GM12878 (cell line): ENCODE data around the gene GRIK1. TPM values are rescaled to one million over a fixed set of nuclear protein-coding genes. Genes with fewer than 3 reads are reported as not detected.

Experiments used
- ATAC-seq: fragments of 200-7000 bp; cut with Tn5 transposase; 3 replicates; pipeline ENCODE4 v1.9.1; 2020; ENCODE audit warnings: mild to moderate bottlenecking, moderate library complexity
- BruUV-seq: library from RNA; stranded (reverse); fragments of 400-500 nt; replicated peaks from 2 replicates; lab custom pipeline; 2021; lab: Mats Ljungman, UMichigan
- CTCF ChIA-PET: fragments of 300-600 bp; sonication (Branson Sonifier 250); formaldehyde crosslinking; extraction: SDS; loops from one replicate; lab custom pipeline; 2021; ENCODE audit warnings: inconsistent platforms; lab: Yijun Ruan, JAX
- POLR2A ChIA-PET: fragments of 350-600 bp; formaldehyde crosslinking; extraction: SDS; loops from one replicate; lab custom pipeline; 2021; ENCODE audit warnings: inconsistent platforms; lab: Charles Lee
- RAD21 ChIA-PET: fragments of 300-600 bp; sonication (Branson Sonifier 250); formaldehyde crosslinking; loops from one replicate; lab custom pipeline; 2023; ENCODE audit warnings: antibody characterized with exemption; ENCODE audit not compliant: unreplicated experiment; lab: Charles Lee
- SMC1A ChIA-PET: fragments of 300-600 bp; sonication (Branson Sonifier 250); formaldehyde crosslinking; loops from one replicate; lab custom pipeline; 2023; ENCODE audit not compliant: unreplicated experiment, uncharacterized antibody; lab: Charles Lee
- DNase-seq: peaks from one replicate; pipeline ENCODE4 v3.0.0-alpha.2; 2011; ENCODE audit warnings: low read depth, low spot score
- FAIRE-seq: peaks from 3 replicates; lab custom pipeline; 2011; peaks lifted over from hg19 to GRCh38; lab: Jason Lieb, UNC
- H2AFZ ChIP-seq: 2 replicates; pipeline ENCODE4 v1.6.0; 2011; ENCODE audit warnings: low read depth, low read length, control low read depth; ENCODE audit not compliant: control insufficient read depth
- H3K27ac ChIP-seq: 2 replicates; pipeline ENCODE4 v1.5.1; 2011; ENCODE audit warnings: control low read depth; ENCODE audit not compliant: control insufficient read depth, insufficient read depth
- H3K27me3 ChIP-seq, 2 experiments: replicated peaks in 1 of 2; 2 replicates each; pipeline versions ENCODE4 v1.6.0 to v1.6.1; 2011; ENCODE audit warnings: low read length in 1 of 2; ENCODE audit not compliant: control insufficient read depth in 2 of 2, insufficient read depth in 2 of 2
- H3K36me3 ChIP-seq, 2 experiments: 2 replicates each; pipeline ENCODE4 v1.5.1; 2011; ENCODE audit warnings: low read length in 1 of 2; ENCODE audit not compliant: control insufficient read depth in 2 of 2, insufficient read depth in 2 of 2
- H3K4me1 ChIP-seq: 2 replicates; pipeline ENCODE4 v1.6.1; 2011; ENCODE audit warnings: mild to moderate bottlenecking, low read length, moderate library complexity, mixed read lengths; ENCODE audit not compliant: control insufficient read depth, insufficient read depth
- H3K4me2 ChIP-seq: 2 replicates; pipeline ENCODE4 v1.6.0; 2011; ENCODE audit warnings: control low read depth; ENCODE audit not compliant: control insufficient read depth, insufficient read depth
- H3K4me3 ChIP-seq: fragments of 200-600 bp; sonication (generic); 2 replicates; pipeline ENCODE4 v1.5.1; 2016
- H3K79me2 ChIP-seq: 2 replicates; pipeline ENCODE4 v1.6.0; 2011; ENCODE audit warnings: low read length; ENCODE audit not compliant: control insufficient read depth, insufficient read depth
- H3K9ac ChIP-seq: 2 replicates; pipeline ENCODE4 v1.8.0; 2011; ENCODE audit warnings: low read length, control low read depth, mixed read lengths; ENCODE audit not compliant: control insufficient read depth, insufficient read depth
- H3K9me3 ChIP-seq: replicated peaks from 3 replicates; pipeline ENCODE4 v1.5.1; 2011; ENCODE audit warnings: mild to moderate bottlenecking, low read length; ENCODE audit not compliant: control insufficient read depth, insufficient read depth
- H4K20me1 ChIP-seq: 2 replicates; pipeline ENCODE4 v1.6.0; 2011; ENCODE audit not compliant: control insufficient read depth, insufficient read depth
- BCL3 ChIP-seq: IDR thresholded peaks from 2 replicates; pipeline ENCODE4 v1.6.1; 2011; ENCODE audit warnings: borderline replicate concordance, low read depth, mild to moderate bottlenecking, moderate library complexity, low read length; ENCODE audit not compliant: insufficient read depth, poor library complexity, severe bottlenecking
- CEBPB ChIP-seq, 2 experiments: fragments of 150-350 bp in 1 of 2; IDR thresholded peaks; 2 replicates each; pipeline ENCODE4 v1.6.1; 2012 to 2014; ENCODE audit warnings: low read depth in 2 of 2, low read length in 2 of 2, borderline replicate concordance in 1 of 2, inconsistent platforms in 1 of 2
- E2F4 ChIP-seq: IDR thresholded peaks from 2 replicates; pipeline ENCODE4 v1.6.1; 2012; ENCODE audit warnings: low read depth, low read length, improper control_type of control experiment
- EGR1 ChIP-seq, 2 experiments: IDR thresholded peaks; 1 replicate in 1 of 2; 2 replicates in 1 of 2; pipeline ENCODE4 v1.6.1; 2011 to 2012; ENCODE audit warnings: low read depth in 2 of 2, low read length in 2 of 2, borderline replicate concordance in 1 of 2, mild to moderate bottlenecking in 1 of 2, moderate library complexity in 1 of 2
- MYB ChIP-seq: fragments of 150-350 bp; IDR thresholded peaks from 2 replicates; pipeline ENCODE4 v1.6.1; 2014; ENCODE audit warnings: mild to moderate bottlenecking, low read depth, low read length, borderline replicate concordance
- SUZ12 ChIP-seq: fragments of 200-600 bp; sonication (generic); IDR thresholded peaks from one replicate; pipeline ENCODE4 v1.6.1; 2018; ENCODE audit warnings: antibody characterized with exemption, mild to moderate bottlenecking; ENCODE audit not compliant: unreplicated experiment
- TCF7 ChIP-seq: IDR thresholded peaks from 2 replicates; pipeline ENCODE4 v1.6.1; 2014; ENCODE audit warnings: antibody characterized with exemption, borderline replicate concordance
- in situ Hi-C: fragments of 300-500 bp; cut with MboI; formaldehyde crosslinking; loops from 9 replicates; pipeline ENCODE4 v1.14.3; 2018; ENCODE audit warnings: mixed read lengths
- intact Hi-C: fragments of 100-400 bp; cut with micrococcal nuclease; formaldehyde crosslinking; loops from one replicate; pipeline ENCODE4 v1.14.2; 2022; ENCODE audit not compliant: unreplicated experiment
- polyA plus RNA-seq, 11 experiments: library from polyadenylated mRNA; depleted of rRNA in 4 of 11; unstranded in 6 of 11; stranded (reverse) in 5 of 11; fragments of >200 nt; fragmentation: Nextera tagmentation in 4 of 11; fragmentation: Illumina TruSeq in 1 of 11; extraction: Ambion mirVana in 4 of 11; extraction: Trizol in 1 of 11; gene quantifications; 1 replicate in 1 of 11; 2 replicates in 10 of 11; pipeline versions ENCODE4 v1.2.1 to v1.2.3, GENCODE V29; 2011 to 2016; ENCODE audit warnings: inconsistent platforms in 2 of 11, missing spikeins in 2 of 11, low read depth in 1 of 11
- total RNA-seq, 4 experiments: library from RNA; depleted of rRNA in 3 of 4; stranded (reverse); fragments of >200 nt in 3 of 4; fragmentation: Illumina TruSeq in 1 of 4; extraction: Trizol in 1 of 4; gene quantifications; 2 replicates each; pipeline versions ENCODE4 v1.2.1 to v1.2.3, GENCODE V29; 2013 to 2021

The GRIK1 gene
- total and polyA plus RNA-seq, 10 of the 15 experiments (the other 5 are each of a cell fraction or from before 2014, with no cell fraction given): 0.05 to 0.13 (median 0.09) TPM; not detected in 7

- H3K9me3 ChIP-seq: no peaks in the 10 kb centered on the region
- H2AFZ ChIP-seq: no peak overlapping the region
- H3K4me3 ChIP-seq: no peak overlapping the region
- H3K27me3 ChIP-seq: no peaks in the 10 kb centered on the region
- H3K79me2 ChIP-seq: no peaks in the 10 kb centered on the region
- ChIA-PET SMC1A (interaction anchor here (0.7 kb wide), 1 partner anchor 17 kb away, joined by 3 read pairs; no protein-coding TSS in a partner anchor), CTCF (no interaction called here), POLR2A (interaction anchor here (0.6 kb wide), 1 partner anchor 75 kb away, joined by 5 read pairs; no protein-coding TSS in a partner anchor), RAD21 (no interaction called here)
- H3K4me2 ChIP-seq: no peak overlapping the region
- TF ChIP-seq TCF7 (no peak), E2F4 (no peak), EGR1 (IDR thresholded peaks at IDR 0.05; ENCODE audit: borderline replicate concordance in 1 of 2, low read depth in 2 of 2, low read length in 2 of 2) (no peak), BCL3 (no peak), SUZ12 (no peak), MYB (no peak), CEBPB (IDR thresholded peaks at IDR 0.05; ENCODE audit: borderline replicate concordance in 1 of 2, low read depth in 2 of 2, low read length in 2 of 2) (no peak)
- H3K9ac ChIP-seq: no peak overlapping the region
- no peak for FAIRE-seq
- DNase-seq: no peak
- in situ Hi-C loops: no loop called here
- no peak overlapping the region for H3K27ac ChIP-seq
- ATAC-seq: no peak
- no peaks in the 10 kb centered on the region for H3K36me3 ChIP-seq
- BruUV-seq: no TSS peak
- intact Hi-C loops: no loop called here
- no peaks in the 10 kb centered on the region for H4K20me1 ChIP-seq
- H3K4me1 ChIP-seq: no peaks in the 10 kb centered on the region
Observed at GRCh38 chr21:29711236-29711635, 228.6 kb downstream of the GRIK1 start.
